ENCODE data around the gene PPP2R2B.

Gene PPP2R2B

DNA sequence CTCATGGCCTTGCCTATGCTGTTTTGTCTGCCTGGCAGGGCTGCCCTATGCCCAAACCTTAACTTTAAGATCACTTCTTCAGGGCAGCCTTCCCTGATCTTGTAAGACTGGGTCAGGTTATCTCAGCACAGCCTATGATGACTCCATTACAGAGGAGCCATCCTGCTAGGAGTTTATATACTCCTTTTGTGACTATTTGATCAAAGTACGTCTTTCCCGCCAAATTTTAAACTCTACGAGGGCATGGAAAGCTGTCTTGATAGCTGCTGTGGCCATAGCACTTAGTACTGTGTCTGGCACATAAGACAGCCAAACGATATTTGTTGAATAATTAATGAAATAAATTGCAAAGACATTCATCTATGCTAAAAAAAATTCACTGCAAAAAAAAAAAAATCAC lies 60.6 kb downstream of the PPP2R2B start:
- Histone ChIP-seq H3K27ac (no peak overlapping the region), H3K4me3 (ENCODE audit: low read depth in 1 of 2, low read length in 1 of 2) (no peak overlapping the region), H3K27me3 (no peaks in the 10 kb centered on the region), H3K36me3 (no peaks in the 10 kb centered on the region), H3K4me1 (ENCODE audit: control insufficient read depth in 1 of 2, insufficient read depth in 1 of 2, low read depth in 1 of 2, low read length in 1 of 2) (peaks cover 0 to 5% of the 10 kb centered on the region in 2 experiments), H3K9me3 (no peaks in the 10 kb centered on the region)
- TF ChIP-seq CTCF (IDR thresholded peaks at IDR 0.05), result no peak

- no peaks in the 10 kb centered on the region for H3K27me3 ChIP-seq
- H3K9me3 ChIP-seq, result no peaks in the 10 kb centered on the region
- no peak overlapping the region for H3K27ac ChIP-seq
- H3K4me3 ChIP-seq (ENCODE audit: low read depth in 1 of 2, low read length in 1 of 2), result no peak overlapping the region
- no peaks in the 10 kb centered on the region for H3K36me3 ChIP-seq
- H3K4me1 ChIP-seq (ENCODE audit: control insufficient read depth in 1 of 2, insufficient read depth in 1 of 2, low read depth in 1 of 2, low read length in 1 of 2), result peaks cover 0 to 5% of the 10 kb centered on the region in 2 experiments
- TF ChIP-seq CTCF (IDR thresholded peaks at IDR 0.05), result no peak
These were observed 61.7 kb downstream of the PPP2R2B start for GRCh38 chr5:146816775-146817387.

GRCh38 chr5:146815411-146815810 lies 63.1 kb downstream of the PPP2R2B start:
- no peak for TF ChIP-seq CTCF (IDR thresholded peaks at IDR 0.05)
- Histone ChIP-seq H3K27me3 (no peaks in the 10 kb centered on the region), H3K27ac (no peak overlapping the region), H3K4me3 (ENCODE audit: low read depth in 1 of 2, low read length in 1 of 2) (no peak overlapping the region), H3K36me3 (no peaks in the 10 kb centered on the region), H3K4me1 (ENCODE audit: control insufficient read depth in 1 of 2, insufficient read depth in 1 of 2, low read depth in 1 of 2, low read length in 1 of 2) (peaks cover 0 to 5% of the 10 kb centered on the region in 2 experiments), H3K9me3 (no peaks in the 10 kb centered on the region)

DNA sequence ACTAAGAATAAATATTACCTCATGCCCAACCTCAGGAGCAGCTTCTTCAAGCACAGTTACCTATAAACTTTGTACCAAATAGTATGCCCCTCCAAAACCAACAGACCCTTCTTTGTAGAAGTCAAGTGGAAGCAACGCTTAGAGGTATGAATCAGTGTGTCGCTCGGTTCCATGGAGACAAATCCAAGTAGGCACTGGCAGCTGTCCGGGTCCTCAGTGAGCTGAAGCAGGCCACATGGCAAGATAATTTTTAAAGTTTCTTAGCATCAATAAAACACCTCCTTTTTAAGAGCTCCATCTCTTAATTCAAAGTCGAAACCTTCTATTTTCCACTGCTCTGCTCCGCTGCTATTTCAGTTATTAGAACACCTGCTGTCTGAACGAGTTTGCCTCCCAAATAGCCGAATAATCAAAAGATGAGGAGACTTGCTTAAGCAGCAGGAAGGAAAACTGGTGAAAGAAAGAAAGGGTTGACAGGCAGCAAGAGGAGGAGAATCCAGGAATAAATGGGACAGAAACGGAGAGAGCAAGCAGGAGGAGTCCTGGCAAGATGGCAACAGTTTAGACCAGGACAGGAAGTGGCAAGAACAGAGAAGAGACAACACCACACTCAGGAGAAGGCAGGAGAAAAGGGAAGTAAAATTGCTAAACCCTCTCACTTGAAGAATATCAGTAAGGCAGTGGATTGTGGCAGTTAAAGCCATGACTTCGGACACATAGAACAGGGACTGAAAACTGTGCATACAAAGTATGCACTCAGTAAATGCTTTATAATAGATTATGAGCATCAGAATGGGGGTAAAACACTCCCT lies 65.0 kb downstream of the PPP2R2B start:
- Histone ChIP-seq H3K9me3 (no peaks in the 10 kb centered on the region), H3K4me3 (ENCODE audit: low read depth in 1 of 2, low read length in 1 of 2) (no peak overlapping the region), H3K27me3 (no peaks in the 10 kb centered on the region), H3K4me1 (ENCODE audit: control insufficient read depth in 1 of 2, insufficient read depth in 1 of 2, low read depth in 1 of 2, low read length in 1 of 2) (peaks cover 0 to 5% of the 10 kb centered on the region in 2 experiments), H3K36me3 (no peaks in the 10 kb centered on the region), H3K27ac (no peak overlapping the region)
- TF ChIP-seq CTCF (IDR thresholded peaks at IDR 0.05), result no peak

- Histone ChIP-seq H3K4me3 (ENCODE audit: low read depth in 1 of 2, low read length in 1 of 2) (no peak overlapping the region), H3K27ac (no peak overlapping the region), H3K27me3 (no peaks in the 10 kb centered on the region), H3K4me1 (ENCODE audit: control insufficient read depth in 1 of 2, insufficient read depth in 1 of 2, low read depth in 1 of 2, low read length in 1 of 2) (no peaks in the 10 kb centered on the region), H3K36me3 (no peaks in the 10 kb centered on the region), H3K9me3 (no peaks in the 10 kb centered on the region)
- TF ChIP-seq CTCF (IDR thresholded peaks at IDR 0.05), result no peak
These were observed 73.5 kb downstream of the PPP2R2B start for GRCh38 chr5:146805081-146805480.

All from neutrophil (primary cell).